ENCODE results near the gene PLVAP.
A peak's percentile ranks its signal among the peaks of the same experiment; 100 is the strongest.

PLVAP gene

DNA sequence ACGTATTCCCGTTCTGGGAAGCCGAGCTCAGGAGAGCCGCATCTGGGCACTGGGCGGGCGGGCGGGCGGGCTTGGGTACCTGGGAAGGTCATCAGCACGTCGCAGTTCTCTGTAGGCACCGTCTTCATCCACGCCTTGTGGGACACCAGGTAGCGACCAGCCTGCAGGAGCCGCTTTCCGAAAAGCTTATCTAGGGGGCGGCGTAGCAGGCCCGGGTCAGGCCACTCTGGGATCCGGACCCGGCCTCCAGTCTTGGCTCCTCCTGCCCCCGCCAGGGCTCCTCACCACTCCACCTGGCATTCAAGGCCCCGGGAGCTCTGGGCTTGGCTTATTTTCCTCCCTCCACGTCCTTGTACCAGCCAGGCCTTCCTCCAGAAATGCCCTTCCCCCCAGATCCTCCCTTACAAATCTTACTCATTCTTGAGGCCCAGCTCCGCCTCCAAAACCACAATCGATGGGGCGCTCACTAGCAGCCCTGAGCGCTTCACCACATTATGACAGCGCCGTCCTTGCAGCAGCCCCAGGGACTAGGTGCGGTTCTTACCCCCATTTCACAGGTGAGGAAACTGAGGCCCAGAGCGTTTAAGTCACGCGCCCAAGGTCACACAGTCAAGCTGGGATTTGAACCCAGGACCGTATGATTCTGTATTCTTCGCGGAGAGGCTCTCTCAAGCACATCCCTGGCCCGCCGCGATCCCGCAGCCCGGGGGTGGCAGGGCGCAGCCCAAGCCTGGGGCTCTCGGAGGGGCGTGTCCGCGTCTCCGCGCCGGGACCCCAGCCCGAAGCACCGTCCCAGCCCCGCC, 43.3 kb downstream of the PLVAP start:
- no peak for DNase-seq (ENCODE audit: low spot score)

DNA sequence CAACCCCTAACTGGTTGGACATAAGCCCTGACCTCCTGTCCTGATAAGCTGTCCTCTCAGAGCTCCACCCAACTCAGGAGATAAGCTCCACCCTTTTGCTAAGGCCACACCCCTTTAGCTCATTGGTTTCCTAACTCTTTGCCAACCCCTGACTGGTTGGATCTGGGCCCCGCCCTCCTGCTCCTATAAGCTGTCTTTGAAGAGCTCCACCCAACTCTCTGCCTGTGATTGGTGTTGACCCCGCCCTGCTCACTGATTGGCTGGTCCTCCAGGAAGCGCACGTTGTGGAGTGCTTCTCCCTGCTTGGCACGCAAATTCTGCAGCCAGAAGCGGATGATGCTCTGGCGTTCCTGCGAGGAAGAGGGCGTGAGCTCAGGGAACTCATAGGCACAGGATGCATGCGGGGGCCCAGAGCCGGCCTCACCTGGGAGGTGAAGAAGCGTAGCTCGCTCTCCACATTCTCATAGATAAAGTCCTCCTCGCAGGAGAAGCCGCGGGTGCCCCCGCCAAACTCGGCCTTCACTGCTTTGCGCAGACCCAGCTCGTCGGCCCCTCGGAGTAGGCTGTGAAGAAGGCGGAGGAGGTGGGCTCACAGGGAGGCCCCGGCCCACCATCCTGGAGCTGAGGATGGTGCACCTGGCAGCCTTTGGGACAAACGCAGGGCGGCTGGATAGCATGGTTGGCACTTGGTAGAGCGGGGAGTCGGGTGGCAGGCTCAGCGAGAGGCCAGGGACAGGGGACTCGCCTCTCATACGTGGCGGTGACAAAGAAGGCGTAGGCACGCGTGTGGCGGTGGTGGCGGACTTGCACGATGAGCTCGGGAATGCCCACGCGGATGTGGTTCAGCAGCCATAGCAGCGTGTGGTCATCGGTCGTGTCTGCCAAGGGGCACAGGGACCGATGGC, 44.2 kb downstream of the PLVAP start:
- no peak for DNase-seq (ENCODE audit: low spot score)

DNA sequence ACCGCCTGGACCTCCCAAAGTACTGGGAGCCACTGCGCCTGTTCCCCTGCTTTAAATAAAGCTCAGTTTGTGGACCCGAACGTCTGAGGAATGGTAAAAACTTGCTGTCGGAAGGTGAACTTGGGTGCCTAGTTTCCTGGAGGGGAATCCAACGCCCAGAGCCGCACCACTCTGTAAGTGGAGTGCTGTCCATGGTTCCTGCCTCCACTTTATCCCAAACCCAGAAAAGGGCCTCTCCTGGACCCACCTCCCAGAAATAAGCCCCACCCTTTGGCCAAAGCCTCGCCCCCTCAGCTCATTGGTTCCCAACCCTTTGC, 44.8 kb downstream of the PLVAP start:
- no peak for DNase-seq (ENCODE audit: low spot score)

DNA sequence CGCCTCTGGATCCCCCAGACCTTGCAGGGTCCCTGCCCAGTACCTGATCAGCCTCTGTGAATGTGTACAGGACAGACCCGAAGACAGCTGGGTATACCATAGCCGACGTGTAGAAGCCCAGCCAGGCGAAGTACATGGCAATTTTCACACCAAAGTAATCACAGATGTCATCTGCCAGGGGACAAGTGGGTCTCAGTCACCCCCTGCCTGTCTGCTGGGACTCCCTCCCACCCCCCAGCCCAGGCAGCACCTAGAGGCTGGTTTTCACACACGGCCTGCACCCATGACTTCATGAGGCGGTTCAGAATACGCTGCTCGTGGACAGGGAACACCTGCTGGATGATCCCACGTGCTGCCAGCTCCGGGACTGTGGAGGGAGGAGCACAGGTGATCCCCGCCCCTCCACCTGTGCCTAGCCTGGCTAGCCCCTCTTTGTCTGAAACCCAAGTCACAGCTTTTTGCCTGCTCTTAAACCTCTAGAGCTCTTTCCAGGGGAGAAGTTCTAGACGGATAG, 46.0 kb downstream of the PLVAP start:
- no peak for DNase-seq (ENCODE audit: low spot score)

DNA sequence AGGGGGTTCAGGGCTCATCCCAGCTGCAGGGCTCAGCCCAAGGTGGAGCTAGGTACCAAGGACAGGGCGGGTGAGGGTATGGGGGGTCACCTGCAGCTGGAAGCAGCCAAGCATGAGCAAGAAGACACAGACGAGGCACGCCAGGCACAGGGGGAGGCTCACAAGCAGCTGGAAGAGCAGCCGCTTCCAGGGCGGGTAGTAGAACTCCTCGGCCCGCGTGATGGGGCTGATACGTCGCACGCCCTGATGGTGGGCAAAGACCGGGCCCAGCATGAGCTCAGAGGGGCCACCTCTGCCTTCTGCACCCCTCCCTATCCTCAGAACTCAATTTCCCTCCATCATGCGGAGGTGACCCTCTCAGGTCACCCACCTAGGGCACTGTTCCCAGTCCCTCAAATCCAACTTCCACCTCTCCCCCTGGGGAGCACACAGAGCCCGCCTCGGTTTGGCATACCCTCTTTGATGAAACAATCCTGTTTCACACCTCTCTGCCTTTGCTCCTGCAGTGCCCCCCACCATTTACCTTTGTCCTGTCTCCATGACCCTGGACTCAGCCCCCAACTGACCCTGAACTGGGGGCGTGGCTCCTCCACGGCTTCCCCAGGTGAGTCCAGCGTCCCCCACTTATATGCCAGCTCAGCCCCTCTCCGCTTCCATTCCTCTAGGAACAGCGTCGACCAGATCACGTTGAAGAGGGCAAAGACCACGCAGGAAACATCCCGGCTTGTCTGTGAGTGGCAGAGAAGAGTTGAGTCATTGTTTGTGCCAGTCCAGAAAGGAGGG, 46.7 kb downstream of the PLVAP start:
- no peak for DNase-seq (ENCODE audit: low spot score)

DNA sequence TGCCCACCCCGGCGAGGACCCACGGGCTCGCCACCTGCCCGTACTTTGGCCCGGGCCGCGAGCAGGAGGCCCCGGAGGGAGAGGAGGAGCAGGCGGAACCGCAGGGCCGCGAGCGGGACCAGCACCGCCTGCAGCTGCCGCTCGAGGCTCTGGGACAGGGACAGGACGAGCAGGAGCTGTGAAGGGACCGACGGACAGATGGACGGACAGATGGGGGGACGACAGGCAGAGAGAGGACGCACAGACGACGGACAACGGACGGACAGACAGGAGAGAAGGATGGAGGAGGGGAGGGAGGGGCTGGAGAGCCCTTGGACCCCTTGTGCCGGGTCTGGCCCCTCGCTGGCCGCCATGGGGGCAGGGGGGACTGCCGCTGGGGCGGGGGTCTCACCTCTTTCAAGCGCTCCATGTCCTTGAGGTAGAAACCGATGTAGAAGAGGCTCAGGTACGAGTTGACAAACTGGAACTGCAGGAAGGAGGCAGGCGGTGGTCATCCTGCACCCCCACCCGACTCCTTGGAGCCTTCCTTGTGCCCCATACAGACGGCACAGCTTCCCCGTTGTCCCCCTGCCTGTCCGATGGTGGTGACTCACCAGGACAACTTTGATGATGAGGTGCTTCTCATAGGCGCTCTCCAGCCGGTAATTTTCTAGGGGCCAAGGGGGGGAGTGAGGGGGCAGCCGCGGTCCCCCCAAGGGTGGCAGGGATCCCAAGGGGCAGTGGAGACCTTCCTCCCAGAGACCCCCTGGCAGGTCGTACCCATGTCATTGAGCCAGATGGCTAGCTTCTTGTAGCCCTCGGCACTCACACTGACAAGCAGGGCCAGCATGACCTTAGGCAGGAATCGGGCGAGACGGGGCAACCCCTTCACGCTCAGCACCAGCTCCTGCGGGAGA, 47.5 kb downstream of the PLVAP start:
- no peak for DNase-seq (ENCODE audit: low spot score)

DNA sequence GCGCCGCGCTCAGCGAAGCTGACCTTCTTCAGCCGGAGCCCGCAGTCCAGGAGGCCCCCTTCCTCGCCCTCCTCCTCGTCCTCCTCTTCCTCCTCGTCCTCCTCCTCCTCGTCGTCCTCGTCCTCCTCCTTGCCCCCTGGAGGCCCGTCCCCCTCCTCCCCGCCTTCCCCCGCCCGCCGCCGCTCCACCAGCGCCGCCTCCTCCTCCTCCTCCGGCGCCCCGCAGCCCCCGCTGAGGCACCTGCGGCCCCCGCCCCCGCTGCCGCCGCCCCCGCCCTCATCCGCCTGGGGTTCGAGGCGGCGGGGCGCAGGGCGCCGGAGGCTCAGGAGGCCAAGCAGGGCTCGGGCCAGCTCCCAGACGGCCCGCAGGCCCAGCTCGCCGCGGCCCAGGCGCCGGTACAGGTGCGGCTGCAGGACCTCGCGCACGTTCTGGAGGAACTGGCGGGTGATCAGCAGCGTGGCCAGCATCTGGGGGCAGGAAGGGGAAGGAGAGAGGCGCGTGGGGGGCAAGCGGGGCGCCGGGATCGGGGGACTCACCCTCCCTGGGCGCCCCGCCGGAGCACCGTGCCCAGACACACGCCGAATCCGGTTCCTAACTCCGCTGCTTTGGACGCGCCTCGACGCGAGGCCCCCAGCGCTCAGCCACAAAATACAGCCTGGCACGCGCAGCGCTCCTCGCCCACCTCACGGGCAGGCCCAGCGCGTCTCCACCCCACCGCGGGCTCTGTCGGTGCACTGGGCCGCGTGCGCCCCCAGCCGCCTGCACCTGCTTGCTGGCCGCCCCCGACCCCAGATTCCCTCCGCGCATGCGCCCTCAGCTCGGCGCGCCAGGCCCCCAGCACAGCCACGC, 48.4 kb downstream of the PLVAP start:
- DNase-seq (ENCODE audit: low spot score) = no peak

DNA sequence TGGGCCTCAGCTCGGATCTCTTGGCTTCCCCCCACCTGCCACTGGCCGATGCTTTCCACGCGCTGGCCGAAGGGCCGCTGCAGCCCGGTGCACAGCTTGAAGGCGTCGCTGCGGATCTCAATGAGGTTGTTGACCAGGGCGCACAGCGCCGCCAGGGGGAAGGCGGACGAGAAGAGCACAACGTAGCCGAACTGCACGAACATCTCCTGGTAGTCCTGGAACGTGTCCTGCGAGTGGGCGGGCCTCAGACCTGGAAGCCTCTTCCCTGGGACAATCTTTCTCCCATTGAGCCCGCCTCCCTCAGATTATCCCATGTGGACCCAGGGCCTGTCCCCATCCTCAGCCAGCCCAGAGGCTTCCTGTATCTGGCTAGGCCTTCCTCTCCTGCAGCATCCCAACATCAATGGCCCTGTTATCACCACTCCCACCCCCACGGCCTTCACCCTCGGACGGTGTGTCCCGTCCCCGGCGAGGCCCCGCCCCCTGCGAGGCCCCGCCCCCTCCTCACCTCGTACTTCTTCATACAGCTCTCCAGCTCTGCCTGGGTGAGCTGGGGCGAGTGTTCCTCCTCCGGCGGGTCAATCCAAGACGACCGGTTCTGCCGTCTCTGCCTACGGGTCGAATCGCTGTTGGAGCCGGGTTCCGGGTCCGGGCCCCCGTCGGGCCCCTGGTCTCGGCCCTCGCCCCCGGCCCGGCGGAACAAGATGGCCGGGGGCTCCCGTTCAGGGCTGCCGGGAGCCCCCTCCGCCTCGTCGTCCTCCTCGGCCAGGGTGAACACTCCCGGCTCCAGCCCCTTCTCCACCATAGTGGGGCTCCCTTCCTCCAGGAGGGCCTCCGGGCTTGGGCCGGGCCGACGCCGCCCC, 49.3 kb downstream of the PLVAP start:
- DNase-seq (ENCODE audit: low spot score) = no peak

DNA sequence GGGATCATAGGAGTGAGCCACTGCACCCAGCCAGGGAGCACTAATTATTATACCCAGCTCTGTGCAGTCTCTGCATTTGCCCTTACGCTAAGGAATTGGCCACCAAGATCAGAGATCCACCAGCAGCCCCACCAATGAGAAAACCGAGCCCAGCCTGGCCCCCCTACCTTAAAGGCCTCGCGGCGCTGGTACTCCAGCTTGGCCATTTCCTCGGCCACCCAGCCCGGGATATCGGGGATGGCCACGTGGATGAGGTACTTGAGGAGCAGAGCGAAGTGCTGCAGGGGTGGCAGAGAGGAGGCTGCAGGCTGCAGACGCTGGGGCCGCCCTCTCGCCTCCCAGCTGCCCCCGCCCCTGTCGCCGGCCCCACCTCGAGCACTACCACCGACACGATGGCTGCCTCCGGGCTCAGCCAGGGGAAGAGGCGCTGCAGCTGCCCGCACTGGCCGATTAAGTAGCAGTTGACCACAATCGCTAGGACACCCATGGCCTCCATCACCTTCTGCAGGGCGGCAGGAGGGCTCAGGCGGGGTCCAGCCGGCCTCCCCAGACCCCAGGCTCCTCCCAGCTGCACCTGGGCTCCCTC, 50.0 kb downstream of the PLVAP start:
- no peak for DNase-seq (ENCODE audit: low spot score)

DNA sequence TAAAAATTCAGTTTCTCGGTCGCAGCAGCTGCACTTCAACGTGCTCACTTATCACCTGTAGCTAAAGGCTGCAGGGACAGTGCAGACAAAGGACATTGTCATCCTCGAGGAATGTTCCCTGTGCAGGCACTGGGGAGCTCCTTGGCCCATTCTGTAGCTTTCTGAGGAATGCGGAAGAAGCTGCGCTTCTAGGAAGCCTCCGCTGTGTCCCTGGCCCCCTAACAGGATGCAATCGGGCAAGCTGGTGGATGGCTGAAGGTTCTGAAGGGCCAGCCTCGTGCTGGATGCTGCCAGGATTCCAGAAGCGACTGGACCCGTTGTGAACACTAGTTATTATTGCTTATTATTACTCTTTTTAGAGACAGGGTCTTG, 50.6 kb downstream of the PLVAP start:
- DNase-seq (ENCODE audit: low spot score) = no peak

DNA sequence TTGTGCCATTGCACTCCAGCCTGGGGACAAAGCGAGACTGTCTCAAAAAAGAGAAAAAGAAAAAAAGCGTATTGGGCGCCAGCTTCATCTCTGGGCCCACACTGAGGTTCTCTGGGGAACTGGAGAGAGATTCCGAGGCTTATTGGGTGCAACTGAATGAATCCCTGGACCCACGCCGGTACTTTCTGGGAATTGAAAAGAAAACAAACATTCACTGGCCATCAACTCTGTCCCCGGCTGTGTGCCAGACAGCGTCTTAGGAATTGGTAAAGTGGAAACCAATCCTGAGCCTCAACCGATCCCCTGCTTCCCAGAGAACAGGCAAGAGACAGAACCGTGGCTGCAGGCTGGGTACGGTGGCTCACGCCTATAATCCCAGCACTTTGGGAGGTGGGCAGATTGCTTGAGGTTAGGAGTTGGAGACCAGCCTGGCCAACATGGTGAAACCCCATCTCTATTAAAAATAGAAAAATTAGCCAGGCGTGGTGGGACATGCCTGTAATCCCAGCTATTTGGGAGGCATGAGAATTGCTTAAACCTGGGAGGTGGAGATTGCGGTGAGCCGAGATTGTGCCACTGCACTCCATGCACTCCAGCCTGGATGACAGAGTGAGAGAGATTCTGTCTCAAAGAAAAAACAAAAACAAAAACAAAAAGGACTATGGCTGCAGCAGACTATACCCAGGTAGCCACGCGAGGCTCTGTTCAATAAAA, 51.1 kb downstream of the PLVAP start:
- peak; percentile 76 for DNase-seq (ENCODE audit: low spot score)

DNA sequence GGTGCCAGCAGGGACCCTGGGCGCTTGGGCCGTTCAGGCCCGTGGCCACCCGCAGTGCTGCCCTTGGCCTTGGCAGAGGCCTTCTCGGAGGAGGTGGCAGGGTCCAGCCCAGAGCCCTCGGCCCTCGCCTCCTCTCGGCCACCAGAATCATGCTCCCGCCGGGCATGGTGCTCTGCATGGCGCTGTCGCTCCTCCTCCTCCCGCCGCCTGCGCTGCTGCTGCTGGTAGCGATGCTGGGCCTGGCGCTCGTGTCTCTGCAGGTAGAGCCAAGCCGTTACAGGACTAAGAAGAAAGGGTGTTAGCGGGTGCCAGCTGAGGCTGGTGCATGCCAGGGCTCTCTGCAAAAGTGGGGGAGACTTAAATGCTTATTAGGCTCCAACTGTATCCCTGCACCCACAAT, 52.0 kb downstream of the PLVAP start:
- no peak for DNase-seq (ENCODE audit: low spot score)

DNA sequence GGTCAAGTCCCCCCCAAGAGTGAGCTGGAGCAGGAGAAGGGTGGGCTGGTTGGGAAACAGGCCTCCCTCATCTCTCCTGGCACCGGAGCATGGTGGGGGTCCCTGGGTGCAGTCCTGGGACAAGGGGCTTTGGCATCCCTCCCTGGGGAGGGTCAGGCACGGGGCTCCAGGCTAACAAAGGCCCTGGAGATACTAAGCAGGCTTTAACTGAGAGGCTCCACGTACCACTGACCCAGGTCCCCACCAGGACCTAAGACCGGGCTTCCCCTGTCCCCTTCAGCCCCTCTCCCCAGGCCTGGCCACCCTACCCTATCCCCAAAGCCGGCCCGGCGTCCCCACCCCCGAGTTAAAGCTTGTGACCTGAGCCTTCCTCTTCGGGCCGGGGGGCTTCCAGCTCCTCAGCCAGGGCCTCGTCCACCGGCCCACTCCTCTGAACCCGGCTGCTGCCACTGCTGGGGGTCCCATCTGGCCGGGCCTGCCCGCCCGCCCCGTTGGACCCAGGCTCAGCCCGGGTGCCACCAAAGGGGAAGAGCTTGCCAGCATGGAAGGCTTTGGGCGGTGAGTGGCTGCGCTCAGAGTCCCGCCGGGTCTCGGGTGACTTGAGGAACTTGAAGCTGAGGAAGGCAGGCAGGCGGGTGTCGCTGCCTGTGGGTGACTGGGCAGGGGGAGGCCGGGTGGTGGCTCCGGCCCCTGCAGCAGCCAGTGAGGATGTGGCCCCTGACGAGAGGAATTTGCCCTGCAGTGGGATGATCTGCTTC, 52.6 kb downstream of the PLVAP start:
- no peak for DNase-seq (ENCODE audit: low spot score)

DNA sequence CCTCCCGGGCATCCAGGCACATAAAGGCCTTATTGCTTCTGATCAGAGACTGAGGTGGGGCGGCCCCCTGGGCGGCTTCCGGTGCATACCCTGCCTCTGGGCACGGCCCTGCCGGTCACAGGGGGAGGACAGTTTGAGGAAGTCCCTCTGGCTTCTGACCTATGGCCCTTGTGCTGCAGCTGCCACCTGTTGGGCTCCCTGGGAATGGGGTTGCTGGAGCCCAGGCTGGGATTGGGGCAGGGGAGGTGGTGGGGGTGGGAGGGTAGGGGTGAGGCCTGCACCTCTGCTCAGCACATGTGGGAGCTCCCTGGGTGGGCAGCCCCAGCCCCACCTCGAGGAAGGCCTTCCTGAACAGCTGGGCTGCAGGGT, 53.2 kb downstream of the PLVAP start:
- DNase-seq (ENCODE audit: low spot score) = no peak

DNA sequence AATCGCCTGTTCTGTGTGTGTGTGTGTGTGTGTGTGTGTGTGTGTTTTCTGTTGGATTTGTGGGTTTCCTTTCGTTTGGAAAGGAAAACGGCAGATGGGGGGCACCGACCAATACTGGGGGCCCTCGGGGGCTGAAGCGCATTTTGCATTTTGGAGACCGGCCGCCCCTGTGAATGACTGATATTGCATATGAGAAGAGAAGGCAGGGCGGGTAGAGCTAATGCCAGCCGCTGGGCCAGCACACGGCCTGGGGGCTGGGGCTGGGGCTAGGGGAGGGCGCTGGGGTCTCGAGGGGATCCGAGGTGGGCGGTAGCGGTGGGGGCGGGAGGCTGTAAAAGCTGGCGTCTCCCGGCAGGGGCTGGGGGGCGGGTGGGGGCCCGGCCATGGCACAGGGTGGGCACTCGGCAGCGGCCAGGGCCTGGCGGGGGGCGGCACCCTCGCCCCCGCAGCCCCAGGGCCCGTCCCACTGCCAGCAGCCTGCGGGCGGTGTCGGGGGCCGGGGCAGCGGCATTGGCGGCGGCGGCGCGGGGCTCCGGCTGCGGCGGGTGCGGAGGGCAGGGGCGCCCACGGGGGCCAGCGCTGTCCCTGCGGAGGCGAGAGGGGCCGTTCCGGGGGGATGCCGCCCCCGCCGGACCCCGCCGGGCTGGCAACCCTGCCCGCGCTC, 53.7 kb downstream of the PLVAP start:
- DNase-seq (ENCODE audit: low spot score) = no peak

DNA sequence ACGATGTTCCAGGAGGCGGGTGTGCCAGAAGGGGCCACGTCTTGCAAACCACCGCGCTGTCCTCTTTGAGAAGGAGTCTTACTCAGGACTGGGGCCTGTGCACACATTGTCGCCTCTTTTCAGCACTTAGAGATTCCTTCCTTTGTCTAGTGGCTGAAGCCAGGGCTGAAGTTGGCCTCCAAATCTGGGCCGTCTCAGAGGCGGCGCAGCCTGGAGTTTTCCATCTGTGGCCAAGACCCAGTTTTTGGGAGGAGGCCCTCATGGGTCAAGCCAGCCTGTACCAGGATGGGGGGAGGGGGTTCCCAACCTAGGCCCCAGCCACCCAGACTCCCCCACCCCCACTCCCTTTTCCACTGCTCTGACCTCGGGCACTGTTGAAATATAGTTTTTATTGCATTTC, 54.3 kb downstream of the PLVAP start:
- no peak for DNase-seq (ENCODE audit: low spot score)
